B cell (primary cell): ENCODE data around the gene RPAP3. TPM values are rescaled to one million over a fixed set of nuclear protein-coding genes. Genes with fewer than 3 reads are reported as not detected.

Source experiments
- ATAC-seq: fragments of 200-7000 bp; cut with Tn5 transposase; one replicate; pipeline ENCODE4 v1.10.0; 2021; ENCODE audit warnings: low read depth, mild to moderate bottlenecking, moderate number of reproducible peaks, moderate library complexity
- CTCF ChIA-PET: fragments of 350-600 bp; sonication (Branson Sonifier 250); formaldehyde crosslinking; loops from one replicate; lab custom pipeline; 2021; ENCODE audit warnings: antibody characterized with exemption, inconsistent platforms; lab: Charles Lee
- POLR2A ChIA-PET: fragments of 350-600 bp; sonication (Branson Sonifier 250); formaldehyde crosslinking; loops from one replicate; lab custom pipeline; 2021; ENCODE audit warnings: antibody characterized with exemption; lab: Charles Lee
- DNase-seq: peaks from one replicate; pipeline ENCODE4 v3.0.0; 2013
- H2AFZ ChIP-seq: 2 replicates; pipeline ENCODE4 v1.6.1; 2012; ENCODE audit warnings: mild to moderate bottlenecking, low read depth, low read length; ENCODE audit not compliant: insufficient read depth, poor library complexity, severe bottlenecking
- H3K27ac ChIP-seq, 2 donors: 1 replicate in 1 of 2; 2 replicates in 1 of 2; pipeline ENCODE4 v1.5.1; 2012 to 2013; ENCODE audit warnings: low read length in 2 of 2, mild to moderate bottlenecking in 2 of 2, moderate library complexity in 1 of 2
- H3K27me3 ChIP-seq, 4 experiments: fragments of 200-600 bp in 1 of 4; sonication (generic) in 1 of 4; replicated peaks in 1 of 4; 1 replicate in 2 of 4; 2 replicates in 2 of 4; pipeline versions ENCODE4 v1.6.1 to v1.7.0; 2013 to 2016; ENCODE audit warnings: low read length in 3 of 4, mild to moderate bottlenecking in 2 of 4, mixed read lengths in 1 of 4, moderate library complexity in 1 of 4; ENCODE audit not compliant: insufficient read depth in 4 of 4, control insufficient read depth in 3 of 4; ENCODE audit errors: control extremely low read depth in 1 of 4
- H3K36me3 ChIP-seq, 2 experiments: replicated peaks in 1 of 2; 1 replicate in 1 of 2; 2 replicates in 1 of 2; pipeline versions ENCODE4 v1.6.1 to v1.7.1; 2013; ENCODE audit warnings: low read length in 1 of 2; ENCODE audit not compliant: insufficient read depth in 2 of 2, control insufficient read depth in 1 of 2; ENCODE audit errors: control extremely low read depth in 1 of 2, extremely low read depth in 1 of 2
- H3K4me1 ChIP-seq, 2 donors: fragments of 200-600 bp in 1 of 2; sonication (generic) in 1 of 2; 1 replicate in 1 of 2; 2 replicates in 1 of 2; pipeline versions ENCODE4 v1.5.1 to v1.6.1; 2013 to 2017; ENCODE audit warnings: low read length in 2 of 2; ENCODE audit not compliant: control insufficient read depth in 2 of 2, insufficient read depth in 2 of 2
- H3K4me2 ChIP-seq: replicated peaks from 2 replicates; pipeline ENCODE3; 2012; ENCODE audit warnings: mild to moderate bottlenecking, low read depth, low read length; ENCODE audit not compliant: poor library complexity, severe bottlenecking
- H3K4me3 ChIP-seq, 5 experiments: fragments of 200-600 bp in 1 of 5; sonication (generic) in 1 of 5; 1 replicate in 3 of 5; 2 replicates in 2 of 5; pipeline versions ENCODE4 v1.5.1 to v1.7.0; 2011 to 2016; ENCODE audit warnings: low read length in 4 of 5, mild to moderate bottlenecking in 4 of 5, low read depth in 2 of 5, control low read depth in 1 of 5, moderate library complexity in 1 of 5; ENCODE audit not compliant: insufficient read depth in 1 of 5; ENCODE audit errors: control extremely low read depth in 1 of 5, extremely low read depth in 1 of 5
- H3K79me2 ChIP-seq: fragments of 200-600 bp; sonication (generic); one replicate; pipeline ENCODE4 v1.6.0; 2016; ENCODE audit warnings: low read length; ENCODE audit not compliant: control insufficient read depth, insufficient read depth
- H3K9ac ChIP-seq: fragments of 200-600 bp; sonication (generic); 2 replicates; pipeline ENCODE4 v1.6.1; 2017; ENCODE audit warnings: mild to moderate bottlenecking, low read length, moderate library complexity
- H3K9me3 ChIP-seq, 3 donors: one replicate each; pipeline versions ENCODE4 v1.6.1 to v1.7.1; 2013; ENCODE audit warnings: low read length in 2 of 3; ENCODE audit not compliant: control insufficient read depth in 2 of 3, insufficient read depth in 1 of 3; ENCODE audit errors: control extremely low read depth in 1 of 3
- H4K20me1 ChIP-seq: 2 replicates; pipeline ENCODE4 v1.6.0; 2012; ENCODE audit warnings: mild to moderate bottlenecking, low read length; ENCODE audit not compliant: insufficient read depth, control insufficient read depth, poor library complexity, severe bottlenecking
- H3K27ac Mint-ChIP-seq: one replicate; pipeline ENCODE4 v1.8.0; 2021; ENCODE audit warnings: mixed read lengths
- H3K27me3 Mint-ChIP-seq: one replicate; pipeline ENCODE4 v1.8.0; 2021; ENCODE audit warnings: mixed read lengths
- H3K4me1 Mint-ChIP-seq: one replicate; pipeline ENCODE4 v1.8.0; 2021; ENCODE audit warnings: mixed read lengths
- H3K4me3 Mint-ChIP-seq: one replicate; pipeline ENCODE4 v1.8.0; 2021; ENCODE audit warnings: mixed read lengths
- H3K9me3 Mint-ChIP-seq: one replicate; pipeline ENCODE4 v1.8.0; 2022; ENCODE audit warnings: mixed read lengths; ENCODE audit not compliant: insufficient read depth
- CTCF ChIP-seq: fragments of 200-600 bp; IDR thresholded peaks from one replicate; pipeline ENCODE4 v1.8.0; 2022; ENCODE audit warnings: antibody characterized with exemption, mild to moderate bottlenecking
- EZH2 ChIP-seq: IDR thresholded peaks from 2 replicates; pipeline ENCODE4 v1.6.1; 2012; ENCODE audit warnings: borderline replicate concordance, low read depth, mild to moderate bottlenecking, moderate library complexity, low read length; ENCODE audit not compliant: insufficient read depth, poor library complexity, severe bottlenecking
- whole genome bisulfite sequencing: methylation state at CpG from one replicate; pipeline ENCODE4 v1.1.5; 2013; ENCODE audit warnings: missing lambda C conversion rate; ENCODE audit not compliant: insufficient coverage; 5-methylcytosine and 5-hydroxymethylcytosine counted together
- intact Hi-C: fragments of 100-400 bp; cut with micrococcal nuclease; formaldehyde crosslinking; loops from one replicate; pipeline ENCODE4 v1.10.0; 2022
- polyA plus RNA-seq: library from polyadenylated mRNA; depleted of rRNA; stranded (reverse); fragments of >200 nt; gene quantifications from 2 replicates; pipeline ENCODE4 v1.2.3, GENCODE V29; 2012
- total RNA-seq, 2 donors: library from RNA; stranded (reverse); fragments of 120-200 nt in 1 of 2; gene quantifications; 1 replicate in 1 of 2; 2 replicates in 1 of 2; pipeline versions ENCODE4 v1.2.3 to v1.2.4, GENCODE V29; 2013 to 2022

RPAP3 gene
- total and polyA plus RNA-seq, 2 donors (not counting 1 experiment from before 2014, with no cell fraction given): 9.1 to 47.2 TPM

GRCh38 chr12:47741340-47741703 is 35.5 kb upstream of the RPAP3 start:
- Histone ChIP-seq H4K20me1 (no peaks in the 10 kb centered on the region), H2AFZ (peak overlapping the region; percentile 24), H3K79me2 (no peaks in the 10 kb centered on the region), H3K27me3 (no peaks in the 10 kb centered on the region), H3K27ac (peak overlapping the region; percentile 63 to 69), H3K9ac (no peak overlapping the region), H3K4me3 (peak overlapping the region in 1 of 5 experiments; percentile 39), H3K9me3 (peaks cover 0 to 9% (median 0%) of the 10 kb centered on the region in 3 donors), H3K36me3 (no peaks in the 10 kb centered on the region), H3K4me1 (peaks cover 33 to 51% of the 10 kb centered on the region in 2 donors), H3K4me2 (peak overlapping the region; percentile 72)
- peak overlapping the region; percentile 82 for H3K27ac Mint-ChIP-seq
- intact Hi-C loops: loop anchor here (2.0 kb wide), 1 partner anchor 27 kb away; no protein-coding TSS in a partner anchor
- TF ChIP-seq CTCF (no peak), EZH2 (no peak)
- no peaks in the 10 kb centered on the region for H3K9me3 Mint-ChIP-seq
- DNase-seq (peak; percentile 55), ATAC-seq (peak; percentile 42)
- H3K4me3 Mint-ChIP-seq: peak overlapping the region; percentile 79
- CTCF ChIA-PET: interaction anchor here (0.7 to 15.0 kb wide), 18 partner anchors 11 to 709 kb away, joined by 3 to 515 read pairs (median 12); partner anchors contain the start of genes ENDOU, HDAC7, RAPGEF3 and RPAP3
- 0% methylated on average over 4 of the region's 4 CpGs for whole genome bisulfite sequencing
- H3K27me3 Mint-ChIP-seq: no peaks in the 10 kb centered on the region
- POLR2A ChIA-PET: interaction anchor here (0.6 to 5.7 kb wide), 8 partner anchors 15 to 97 kb away, joined by 3 to 43 read pairs (median 5); partner anchors contain the start of genes ENDOU and RAPGEF3
- H3K4me1 Mint-ChIP-seq: peaks cover 55% of the 10 kb centered on the region
